ENCODE results near the gene EFNA3. TPM values are rescaled to one million over a fixed set of nuclear protein-coding genes. Genes with fewer than 3 reads are reported as not detected.
A peak's percentile ranks its signal among the peaks of the same experiment; 100 is the strongest.

Gene EFNA3
- total and polyA plus RNA-seq, 9 of the 15 experiments (the other 6 are each of a cell fraction or from before 2014, with no cell fraction given), result 0.59 to 7.9 (median 4.7) TPM

DNA sequence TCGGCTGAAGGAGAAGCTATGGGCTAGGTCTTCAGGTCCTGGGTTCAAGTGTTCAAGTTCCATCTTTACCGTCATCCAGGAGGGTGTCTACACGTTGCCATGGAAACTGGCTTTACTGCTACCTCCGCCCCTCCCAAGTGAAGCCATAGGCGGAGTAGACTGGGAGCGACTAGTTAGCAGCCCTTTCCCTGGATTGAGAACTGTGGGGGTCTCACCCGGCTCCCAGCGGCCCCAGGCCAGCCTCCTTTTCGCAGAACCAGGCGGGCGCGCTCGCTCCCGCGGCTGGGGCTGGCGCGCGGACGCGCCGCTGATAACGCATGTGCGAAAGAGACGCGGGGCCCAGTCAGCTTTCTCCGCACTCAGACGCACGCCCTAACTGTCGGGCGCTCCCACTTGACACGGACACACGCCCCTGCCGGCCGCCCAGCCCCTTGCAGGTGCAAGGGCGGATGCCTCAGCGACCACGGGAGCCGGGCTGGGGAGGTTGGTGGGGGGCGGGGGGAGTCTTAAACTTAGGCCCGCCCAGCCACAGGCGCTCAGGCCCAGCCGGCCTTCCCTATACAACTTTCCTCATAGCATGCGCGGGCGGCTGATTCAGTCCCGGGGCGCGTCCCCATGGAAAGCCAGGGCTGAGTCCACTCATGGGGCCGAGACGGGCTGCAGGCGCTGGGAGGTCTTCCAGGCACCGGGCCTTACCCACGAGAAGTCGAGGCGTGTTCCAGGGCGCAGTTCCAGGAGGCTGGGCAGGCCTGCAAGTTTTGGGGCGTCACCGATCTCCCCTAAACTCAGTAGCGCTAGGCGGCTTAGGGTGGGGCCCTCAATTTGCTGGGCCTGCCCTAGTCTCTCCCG lies 7.7 kb upstream of the EFNA3 start:
- Histone ChIP-seq H2AFZ (ENCODE audit: low read depth, low read length) (peak overlapping the region; percentile 87), H3K4me3 (peak overlapping the region; percentile 29), H3K4me2 (ENCODE audit: insufficient read depth, low read length) (peak overlapping the region; percentile 76), H3K4me1 (replicated peaks in 1 of 2; ENCODE audit: control insufficient read depth in 2 of 2, insufficient read depth in 2 of 2, low read length in 2 of 2) (peaks cover 26 to 47% of the 10 kb centered on the region in 2 experiments), H3K9me1 (ENCODE audit: control insufficient read depth, insufficient read depth, low read length) (no peaks in the 10 kb centered on the region), H3K27me3 (ENCODE audit: control insufficient read depth in 2 of 2, insufficient read depth in 2 of 2, low read length in 2 of 2) (no peaks in the 10 kb centered on the region), H3K79me2 (ENCODE audit: control insufficient read depth, insufficient read depth, low read length) (no peaks in the 10 kb centered on the region), H4K20me1 (replicated peaks; ENCODE audit: control insufficient read depth, insufficient read depth, low read length) (no peaks in the 10 kb centered on the region), H3K36me3 (ENCODE audit: control insufficient read depth, insufficient read depth, low read length) (peaks cover 15% of the 10 kb centered on the region; the same call in 1 of the 3 replicates), H3K27ac (ENCODE audit: extremely low read depth, low read depth, low read length) (peak overlapping the region; percentile 44), H3K9ac (ENCODE audit: insufficient read depth in 1 of 2, low read depth in 2 of 2, low read length in 2 of 2) (peak overlapping the region; percentile 48 to 77), H3K9me3 (replicated peaks; ENCODE audit: control insufficient read depth, insufficient read depth, low read depth, low read length) (no peaks in the 10 kb centered on the region)
- BruUV-seq (replicated peaks), result no TSS peak
- ATAC-seq (peak; percentile 98), DNase-seq (ENCODE audit: extremely low read depth in 1 of 4, low spot score in 3 of 4) (peak; percentile 86 to 94 (median 87)), FAIRE-seq (peak; percentile 88)
- POLR2A ChIA-PET, result interaction anchor here (0.7 kb wide), 2 partner anchors 20 to 50 kb away, joined by 3 read pairs; no protein-coding TSS in a partner anchor
- WGBS (ENCODE audit: insufficient coverage, low coverage, missing lambda C conversion rate), result 4% methylated on average over 51 of the region's 61 CpGs
- in situ Hi-C loops (cut with MboI), result no loop called here
- intact Hi-C loops (cut with micrococcal nuclease), result loop anchor here (1.0 to 2.0 kb wide), 2 partner anchors 8 to 14 kb away; partner anchors contain the start of gene EFNA4
- CTCF ChIA-PET (ENCODE audit: low intra/inter-chr PET ratio), result interaction anchor here (0.6 kb wide), 1 partner anchor 505 kb away, joined by 3 read pairs; no protein-coding TSS in a partner anchor
- TF ChIP-seq, protein P1, sequence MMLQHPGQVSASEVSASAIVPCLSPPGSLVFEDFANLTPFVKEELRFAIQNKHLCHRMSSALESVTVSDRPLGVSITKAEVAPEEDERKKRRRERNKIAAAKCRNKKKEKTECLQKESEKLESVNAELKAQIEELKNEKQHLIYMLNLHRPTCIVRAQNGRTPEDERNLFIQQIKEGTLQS (IDR thresholded peaks at IDR 0.05), result no peak
- TF ChIP-seq, protein P1 (CRISPR knock-in tag; conservative IDR thresholded peaks at IDR 0.05), result no peak
- peak; percentile 57; the same call in 1 of the 2 replicates for TF ChIP-seq MGA (IDR thresholded peaks at IDR 0.05)
- no peak for TF ChIP-seq MEF2A (IDR thresholded peaks at IDR 0.05; ENCODE audit: control insufficient read depth, low read depth, low read length)
- TF ChIP-seq ZBTB43 (CRISPR knock-in tag; IDR thresholded peaks at IDR 0.05), result 0 out of 2 replicates have a peak, but pooled peaks have one; percentile 44
